GM12878 (cell line): ENCODE data around the gene R3HDM2.

ENCODE experiments used
- BACH1 ChIP-seq: fragments of 450-650 bp; IDR thresholded peaks from 2 replicates; pipeline ENCODE4 v1.6.1; 2017; ENCODE audit warnings: mild to moderate bottlenecking, borderline replicate concordance
- CTCF ChIP-seq, 3 experiments: IDR thresholded peaks in 2 of 3; conservative IDR thresholded peaks in 1 of 3; 2 replicates each; pipeline ENCODE4 v1.5.1; 2011; ENCODE audit warnings: low read depth in 3 of 3, low read length in 3 of 3, mild to moderate bottlenecking in 3 of 3, control low read depth in 2 of 3, moderate library complexity in 2 of 3, inconsistent platforms in 1 of 3, mixed read lengths in 1 of 3; ENCODE audit not compliant: control insufficient read depth in 2 of 3, insufficient read depth in 1 of 3; ENCODE audit errors: extremely low read depth in 1 of 3
- MEF2B ChIP-seq: fragments of 450-650 bp; IDR thresholded peaks from 2 replicates; pipeline ENCODE4 v1.6.1; 2018; ENCODE audit warnings: mild to moderate bottlenecking, moderate library complexity; ENCODE audit not compliant: partially characterized antibody, poor library complexity, severe bottlenecking
- POLR2AphosphoS5 ChIP-seq: IDR thresholded peaks from 2 replicates; pipeline ENCODE4 v1.6.1; 2011; ENCODE audit warnings: mild to moderate bottlenecking, low read length, inconsistent platforms
- STAT3 ChIP-seq: IDR thresholded peaks from 2 replicates; pipeline ENCODE4 v1.6.1; 2011; ENCODE audit warnings: low read depth, low read length, improper control_type of control experiment
- TCF3 ChIP-seq: IDR thresholded peaks from 2 replicates; pipeline ENCODE4 v1.6.1; 2012; ENCODE audit warnings: low read depth, mild to moderate bottlenecking, low read length, borderline replicate concordance; ENCODE audit not compliant: insufficient read depth
- ZNF24 ChIP-seq: fragments of 450-650 bp; IDR thresholded peaks from 2 replicates; pipeline ENCODE4 v1.6.1; 2017; ENCODE audit warnings: antibody characterized with exemption, mild to moderate bottlenecking
- ZSCAN29 ChIP-seq: fragments of 450-650 bp; IDR thresholded peaks from 2 replicates; pipeline ENCODE4 v1.6.1; 2017; ENCODE audit warnings: mild to moderate bottlenecking, moderate library complexity

- TF ChIP-seq ZSCAN29 (no peak), TCF3 (no peak), POLR2AphosphoS5 (no peak), ZNF24 (no peak), MEF2B (no peak), CTCF (IDR thresholded peaks at IDR 0.05 in 2 of 3, conservative IDR thresholded peaks at IDR 0.05 in 1 of 3; ENCODE audit: control insufficient read depth in 2 of 3, extremely low read depth in 1 of 3, insufficient read depth in 1 of 3, low read depth in 3 of 3, low read length in 3 of 3) (no peak), STAT3 (no peak), BACH1 (no peak)
Observed at GRCh38 chr12:57239587-57240065, 191.2 kb downstream of the R3HDM2 start.
